Measurements from ENCODE around the gene KIRREL2.
"Not testable (repeated sequence)": the region's sequence is repeated elsewhere in the genome, so short reads cannot be mapped to it uniquely, and the experiment has no call there.

The KIRREL2 gene

GRCh38 chr19:35860818-35861639, 4.3 kb downstream of the KIRREL2 start:
- peaks cover 5% of the 10 kb centered on the region for H3K4me1 ChIP-seq (ENCODE audit: control insufficient read depth, insufficient read depth, low read length)

GRCh38 chr19:35861640-35862160, 5.0 kb downstream of the KIRREL2 start:
- H3K4me1 ChIP-seq (ENCODE audit: control insufficient read depth, insufficient read depth, low read length), result peaks cover 5% of the 10 kb centered on the region
- no peak overlapping the region for H3K9ac ChIP-seq (ENCODE audit: low read depth, low read length)
- H3K27me3 ChIP-seq (ENCODE audit: control insufficient read depth, insufficient read depth, low read length), result peaks cover 73% of the 10 kb centered on the region
- H3K4me3 ChIP-seq (ENCODE audit: low read depth, low read length), result peak overlapping the region; percentile 64
- no peaks in the 10 kb centered on the region for H3K9me3 ChIP-seq (ENCODE audit: control insufficient read depth, insufficient read depth, low read length)
- H3K27ac ChIP-seq (ENCODE audit: low read depth, low read length), result no peak overlapping the region
- H3K36me3 ChIP-seq (ENCODE audit: control insufficient read depth, insufficient read depth, low read length), result no peaks in the 10 kb centered on the region

More at GRCh38 chr19:35860818-35861639, 4.3 kb downstream of the KIRREL2 start:
- Histone ChIP-seq H3K9ac (ENCODE audit: low read depth, low read length) (no peak overlapping the region), H3K36me3 (ENCODE audit: control insufficient read depth, insufficient read depth, low read length) (no peaks in the 10 kb centered on the region), H3K4me3 (ENCODE audit: low read depth, low read length) (peak overlapping the region; percentile 64), H3K27ac (ENCODE audit: low read depth, low read length) (no peak overlapping the region), H3K9me3 (ENCODE audit: control insufficient read depth, insufficient read depth, low read length) (no peaks in the 10 kb centered on the region), H3K27me3 (ENCODE audit: control insufficient read depth, insufficient read depth, low read length) (peaks cover 76% of the 10 kb centered on the region)

GRCh38 chr19:35862528-35862927, 5.8 kb downstream of the KIRREL2 start:
- Histone ChIP-seq H3K9me3 (ENCODE audit: control insufficient read depth, insufficient read depth, low read length) (no peaks in the 10 kb centered on the region), H3K4me1 (ENCODE audit: control insufficient read depth, insufficient read depth, low read length) (peaks cover 5% of the 10 kb centered on the region), H3K4me3 (ENCODE audit: low read depth, low read length) (no peak overlapping the region), H3K27ac (ENCODE audit: low read depth, low read length) (no peak overlapping the region), H3K36me3 (ENCODE audit: control insufficient read depth, insufficient read depth, low read length) (no peaks in the 10 kb centered on the region), H3K27me3 (ENCODE audit: control insufficient read depth, insufficient read depth, low read length) (peaks cover 73% of the 10 kb centered on the region), H3K9ac (ENCODE audit: low read depth, low read length) (no peak overlapping the region)

DNA sequence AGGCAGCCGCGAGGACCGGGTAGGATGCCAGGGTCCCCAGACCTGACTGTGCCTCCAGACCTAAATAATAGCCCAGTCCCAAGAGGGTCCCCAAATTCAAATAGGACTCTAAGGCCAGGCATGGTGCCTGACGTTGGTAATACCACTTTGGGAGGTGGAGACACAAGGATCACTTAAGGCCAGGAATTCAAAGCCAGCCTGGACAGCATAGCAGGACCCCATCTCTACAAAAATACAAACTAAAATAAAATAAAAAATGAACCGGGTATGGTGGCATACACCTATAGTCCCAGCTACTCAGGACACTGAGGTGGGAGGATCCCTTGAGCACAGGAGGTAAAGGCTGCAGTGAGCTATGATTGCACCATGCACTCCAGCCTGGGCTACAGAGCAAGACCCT, 6.3 kb downstream of the KIRREL2 start:
- Histone ChIP-seq H3K4me3 (ENCODE audit: low read depth, low read length) (no peak overlapping the region), H3K9ac (ENCODE audit: low read depth, low read length) (no peak overlapping the region), H3K27ac (ENCODE audit: low read depth, low read length) (no peak overlapping the region), H3K4me1 (ENCODE audit: control insufficient read depth, insufficient read depth, low read length) (peaks cover 7% of the 10 kb centered on the region), H3K9me3 (ENCODE audit: control insufficient read depth, insufficient read depth, low read length) (no peaks in the 10 kb centered on the region), H3K27me3 (ENCODE audit: control insufficient read depth, insufficient read depth, low read length) (peaks cover 73% of the 10 kb centered on the region), H3K36me3 (ENCODE audit: control insufficient read depth, insufficient read depth, low read length) (no peaks in the 10 kb centered on the region)

GRCh38 chr19:35868172-35868822, 11.6 kb downstream of the KIRREL2 start, which contains the start of gene APLP1:
APLP1 (plus strand) TSS chr19:35868574; CDS start chr19:35868637, 63 bp downstream.
- peaks cover 2% of the 10 kb centered on the region; the same call in 1 of the 2 replicates for H3K4me1 ChIP-seq (ENCODE audit: control insufficient read depth, insufficient read depth, low read length)

DNA sequence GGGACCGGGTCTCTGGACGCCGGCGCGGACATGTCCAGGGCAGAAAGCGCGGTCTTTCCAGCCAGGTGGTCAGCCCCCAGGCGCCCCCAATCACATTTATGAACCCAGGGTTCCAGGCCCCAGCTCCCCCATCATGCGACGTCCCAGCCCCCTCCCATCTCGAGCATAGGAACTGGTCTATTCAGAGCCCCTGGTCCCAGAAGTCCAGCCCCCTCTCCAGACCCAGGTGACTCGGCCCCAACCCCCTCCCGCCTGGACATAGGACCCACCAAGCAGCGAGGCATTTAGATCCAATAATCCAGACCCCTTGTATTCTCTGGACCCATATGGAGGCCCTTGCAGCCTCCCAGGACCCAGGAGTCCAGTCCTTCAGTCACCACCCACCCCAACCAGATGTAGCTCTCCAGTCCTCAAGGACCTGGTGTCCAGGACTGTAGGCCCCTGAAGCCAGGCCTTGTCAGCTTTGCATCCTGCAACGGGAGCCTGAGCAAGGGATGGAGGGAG, 12.2 kb downstream of the KIRREL2 start:
- Histone ChIP-seq H3K9ac (ENCODE audit: low read depth, low read length) (no peak overlapping the region), H3K4me3 (ENCODE audit: low read depth, low read length) (peak overlapping the region; percentile 62), H3K9me3 (ENCODE audit: control insufficient read depth, insufficient read depth, low read length) (no peaks in the 10 kb centered on the region), H3K27me3 (ENCODE audit: control insufficient read depth, insufficient read depth, low read length) (peaks cover 29% of the 10 kb centered on the region), H3K4me1 (ENCODE audit: control insufficient read depth, insufficient read depth, low read length) (peaks cover 2% of the 10 kb centered on the region; the same call in 1 of the 2 replicates), H3K27ac (ENCODE audit: low read depth, low read length) (no peak overlapping the region), H3K36me3 (ENCODE audit: control insufficient read depth, insufficient read depth, low read length) (no peaks in the 10 kb centered on the region)

More at GRCh38 chr19:35868172-35868822, 11.6 kb downstream of the KIRREL2 start, which contains the start of gene APLP1:
- Histone ChIP-seq H3K27ac (ENCODE audit: low read depth, low read length) (peak within 1 kb of the TSS; percentile 68), H3K4me3 (ENCODE audit: low read depth, low read length) (peak within 1 kb of the TSS; percentile 62), H3K9ac (ENCODE audit: low read depth, low read length) (no peak within 1 kb of the TSS), H3K9me3 (ENCODE audit: control insufficient read depth, insufficient read depth, low read length) (no peaks in the 10 kb centered on the region), H3K27me3 (ENCODE audit: control insufficient read depth, insufficient read depth, low read length) (peaks cover 29% of the 10 kb centered on the region), H3K36me3 (ENCODE audit: control insufficient read depth, insufficient read depth, low read length) (no peaks in the 10 kb centered on the region)

- Histone ChIP-seq H3K27ac (ENCODE audit: low read depth, low read length) (peak overlapping the region; percentile 68), H3K27me3 (ENCODE audit: control insufficient read depth, insufficient read depth, low read length) (peaks cover 29% of the 10 kb centered on the region), H3K9me3 (ENCODE audit: control insufficient read depth, insufficient read depth, low read length) (no peaks in the 10 kb centered on the region), H3K9ac (ENCODE audit: low read depth, low read length) (no peak overlapping the region), H3K4me1 (ENCODE audit: control insufficient read depth, insufficient read depth, low read length) (peaks cover 2% of the 10 kb centered on the region; the same call in 1 of the 2 replicates), H3K36me3 (ENCODE audit: control insufficient read depth, insufficient read depth, low read length) (no peaks in the 10 kb centered on the region), H3K4me3 (ENCODE audit: low read depth, low read length) (peak overlapping the region; percentile 62)
These were observed 12.8 kb downstream of the KIRREL2 start for GRCh38 chr19:35869327-35870123.

DNA sequence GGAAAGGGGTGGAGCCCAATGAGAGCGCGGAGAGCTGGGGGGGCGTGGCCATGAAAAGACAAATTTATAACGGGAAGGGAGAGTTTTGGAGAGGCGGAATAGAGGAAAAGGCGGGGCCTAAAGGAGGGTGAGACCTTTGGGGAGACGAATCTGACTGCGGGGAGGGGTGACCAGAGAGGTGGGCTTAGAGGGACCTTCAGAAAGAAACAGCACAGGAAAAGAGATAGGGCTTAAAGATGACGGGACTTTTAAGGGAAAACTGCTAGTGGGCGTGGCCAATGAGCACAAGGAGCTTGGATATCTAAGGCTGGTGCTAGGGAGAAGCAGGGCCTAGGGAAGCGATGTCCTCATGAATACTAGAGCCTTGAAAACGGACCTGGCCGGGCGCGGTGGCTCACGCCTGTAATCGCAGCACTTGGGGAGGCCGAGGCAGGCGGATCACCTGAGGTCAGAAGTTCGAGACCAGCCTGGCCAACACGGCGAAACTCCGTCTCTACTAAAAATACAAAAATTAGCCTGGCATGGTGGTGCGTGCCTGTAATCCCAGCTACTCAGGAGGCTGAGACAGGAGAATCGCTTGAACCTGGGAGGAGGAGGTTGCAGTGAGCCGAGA, 13.5 kb downstream of the KIRREL2 start:
- H3K9ac ChIP-seq (ENCODE audit: low read depth, low read length); H3K4me1 ChIP-seq (ENCODE audit: control insufficient read depth, insufficient read depth, low read length); H3K36me3 ChIP-seq (ENCODE audit: control insufficient read depth, insufficient read depth, low read length); H3K9me3 ChIP-seq (ENCODE audit: control insufficient read depth, insufficient read depth, low read length); H3K27ac ChIP-seq (ENCODE audit: low read depth, low read length): not testable (repeated sequence)
- Histone ChIP-seq H3K4me3 (ENCODE audit: low read depth, low read length) (peak overlapping the region; percentile 62), H3K27me3 (ENCODE audit: control insufficient read depth, insufficient read depth, low read length) (peaks cover 29% of the 10 kb centered on the region)

DNA sequence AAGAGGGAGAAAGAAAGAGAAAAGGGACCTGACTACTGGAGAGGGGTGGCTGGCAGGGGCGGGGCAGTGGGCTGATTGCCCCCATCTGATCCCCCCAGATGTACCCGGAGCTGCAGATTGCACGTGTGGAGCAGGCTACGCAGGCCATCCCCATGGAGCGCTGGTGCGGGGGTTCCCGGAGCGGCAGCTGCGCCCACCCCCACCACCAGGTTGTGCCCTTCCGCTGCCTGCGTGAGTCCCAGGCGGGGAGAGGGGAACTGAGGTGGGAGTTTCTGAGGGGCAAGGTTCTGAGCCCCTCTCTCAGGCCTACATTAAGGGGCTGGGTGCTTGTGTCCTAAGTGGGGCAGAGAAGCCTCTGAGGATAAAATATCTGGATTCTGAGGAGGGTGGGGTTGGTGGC, 14.1 kb downstream of the KIRREL2 start:
- Histone ChIP-seq H3K27me3 (ENCODE audit: control insufficient read depth, insufficient read depth, low read length) (peaks cover 25% of the 10 kb centered on the region), H3K4me3 (ENCODE audit: low read depth, low read length) (no peak overlapping the region), H3K4me1 (ENCODE audit: control insufficient read depth, insufficient read depth, low read length) (peaks cover 2% of the 10 kb centered on the region; the same call in 1 of the 2 replicates), H3K27ac (ENCODE audit: low read depth, low read length) (no peak overlapping the region), H3K9ac (ENCODE audit: low read depth, low read length) (no peak overlapping the region), H3K9me3 (ENCODE audit: control insufficient read depth, insufficient read depth, low read length) (no peaks in the 10 kb centered on the region), H3K36me3 (ENCODE audit: control insufficient read depth, insufficient read depth, low read length) (no peaks in the 10 kb centered on the region)

- Histone ChIP-seq H3K27ac (ENCODE audit: low read depth, low read length) (no peak overlapping the region), H3K4me3 (ENCODE audit: low read depth, low read length) (no peak overlapping the region), H3K36me3 (ENCODE audit: control insufficient read depth, insufficient read depth, low read length) (no peaks in the 10 kb centered on the region), H3K9me3 (ENCODE audit: control insufficient read depth, insufficient read depth, low read length) (no peaks in the 10 kb centered on the region), H3K4me1 (ENCODE audit: control insufficient read depth, insufficient read depth, low read length) (peaks cover 2% of the 10 kb centered on the region; the same call in 1 of the 2 replicates), H3K9ac (ENCODE audit: low read depth, low read length) (no peak overlapping the region), H3K27me3 (ENCODE audit: control insufficient read depth, insufficient read depth, low read length) (peaks cover 19% of the 10 kb centered on the region)
These were observed 14.9 kb downstream of the KIRREL2 start for GRCh38 chr19:35871611-35872010.
